ENCODE measurements around the gene SLC25A1. TPM values are rescaled to one million over a fixed set of nuclear protein-coding genes. Genes with fewer than 3 reads are reported as not detected.

SLC25A1 gene
- total and polyA plus RNA-seq, 2 of the 4 experiments (the other 2 are of a cell fraction), result 41.0 to 56.5 TPM

- H4K91ac ChIP-seq (ENCODE audit: insufficient read depth, low read depth, low read length), result no peak overlapping the region
- H3K79me1 ChIP-seq (ENCODE audit: low read depth in 1 of 2, low read length in 2 of 2), result no peaks in the 10 kb centered on the region
- in situ Hi-C loops (cut with MboI; ENCODE audit: low sequenced_read_pairs) (no loop called here), intact Hi-C loops (cut with micrococcal nuclease) (no loop called here), dilution Hi-C loops (cut with HindIII; ENCODE audit: low sequenced_read_pairs, unreplicated experiment) (no loop called here)
- H4K5ac ChIP-seq (ENCODE audit: low read depth, low read length), result no peak overlapping the region
- ATAC-seq (ENCODE audit: low read depth), result no peak
- no peak overlapping the region for H3K14ac ChIP-seq (replicated peaks; ENCODE audit: low read depth, low read length)
- ChIA-PET CTCF (no interaction called here), POLR2A (ENCODE audit: unreplicated experiment) (no interaction called here)
- no peak for TF ChIP-seq MAFK (IDR thresholded peaks at IDR 0.05; ENCODE audit: low read depth, low read length)
- TF ChIP-seq CEBPB (IDR thresholded peaks at IDR 0.05; ENCODE audit: low read depth, low read length), result no peak
- TF ChIP-seq POLR2A (IDR thresholded peaks at IDR 0.05; ENCODE audit: low read depth, low read length), result no peak
- no peak for TF ChIP-seq RFX5 (IDR thresholded peaks at IDR 0.05; ENCODE audit: low read depth, low read length)
- TF ChIP-seq CTCF (conservative IDR thresholded peaks at IDR 0.05; ENCODE audit: low read depth, low read length), result no peak
- TF ChIP-seq RCOR1 (IDR thresholded peaks at IDR 0.05; ENCODE audit: insufficient replicate concordance, low read length), result no peak
- TF ChIP-seq RAD21 (IDR thresholded peaks at IDR 0.05; ENCODE audit: low read length), result no peak
- TF ChIP-seq USF2 (IDR thresholded peaks at IDR 0.05; ENCODE audit: low read depth, low read length), result no peak
- TF ChIP-seq MAZ (IDR thresholded peaks at IDR 0.05; ENCODE audit: borderline replicate concordance, low read depth, low read length), result no peak
- no peak for TF ChIP-seq BHLHE40 (IDR thresholded peaks at IDR 0.05; ENCODE audit: low read depth, low read length)
- no peak for TF ChIP-seq MXI1 (IDR thresholded peaks at IDR 0.05; ENCODE audit: borderline replicate concordance, low read depth, low read length)
- no peak for TF ChIP-seq ELK1 (IDR thresholded peaks at IDR 0.05; ENCODE audit: borderline replicate concordance, low read depth, low read length)
- no peak for TF ChIP-seq SMC3 (IDR thresholded peaks at IDR 0.05; ENCODE audit: low read depth, low read length)
- no peak for TF ChIP-seq CHD1 (IDR thresholded peaks at IDR 0.05; ENCODE audit: low read depth, low read length)
- TF ChIP-seq NFE2L2 (IDR thresholded peaks at IDR 0.05; ENCODE audit: low read depth, low read length), result no peak
- no peak for TF ChIP-seq FOS (IDR thresholded peaks at IDR 0.05; ENCODE audit: low read depth, low read length)
- no peak overlapping the region for H2BK20ac ChIP-seq (ENCODE audit: low read depth, low read length)
- no TSS peak for BruUV-seq (replicated peaks)
- H2BK120ac ChIP-seq (ENCODE audit: low read depth, low read length), result no peak overlapping the region
- no peak overlapping the region for H3K4me3 ChIP-seq (ENCODE audit: insufficient read depth, low read depth, low read length)
- no peak for DNase-seq
- H2AK9ac ChIP-seq (replicated peaks; ENCODE audit: low read depth, low read length, poor library complexity), result no peak overlapping the region
- H3K27ac ChIP-seq (ENCODE audit: insufficient read depth, low read length), result no peak overlapping the region
- no peak overlapping the region for H3K4me2 ChIP-seq (ENCODE audit: low read depth, low read length)
- no peak overlapping the region for H4K8ac ChIP-seq (ENCODE audit: low read depth in 2 of 2, low read length in 2 of 2)
- H3K23ac ChIP-seq (ENCODE audit: low read depth, low read length), result no peak overlapping the region
- no CpG with 5 or more reads among the region's 5 CpGs for WGBS, 2 experiments (ENCODE audit: extremely low coverage in 2 of 2, insufficient read length in 1 of 2)
- H3K9ac ChIP-seq (ENCODE audit: low read depth, low read length), result no peak overlapping the region
- no peak overlapping the region for H2AK5ac ChIP-seq (ENCODE audit: low read depth, low read length)
- no peaks in the 10 kb centered on the region for H3K4me1 ChIP-seq (ENCODE audit: control insufficient read depth, insufficient read depth, low read length)
- H3K36me3 ChIP-seq (ENCODE audit: control insufficient read depth, insufficient read depth, low read length), result peaks cover 35% of the 10 kb centered on the region
- H2BK5ac ChIP-seq (ENCODE audit: low read depth, low read length, poor library complexity, severe bottlenecking), result no peak overlapping the region
- no peak overlapping the region for H3K4ac ChIP-seq (ENCODE audit: low read depth, low read length)
- no peak overlapping the region for H3K18ac ChIP-seq (ENCODE audit: low read depth, low read length)
- H2BK15ac ChIP-seq (ENCODE audit: low read depth, low read length), result no peak overlapping the region
- H3K56ac ChIP-seq (ENCODE audit: extremely low read depth, insufficient read depth, low read length), result no peak overlapping the region
- H3K27me3 ChIP-seq (ENCODE audit: control insufficient read depth, insufficient read depth, low read length), result no peaks in the 10 kb centered on the region
- H4K20me1 ChIP-seq (ENCODE audit: insufficient read depth, low read length), result no peaks in the 10 kb centered on the region
- no peak overlapping the region for H2AFZ ChIP-seq (replicated peaks; ENCODE audit: low read length, poor library complexity)
- H3K9me1 ChIP-seq (ENCODE audit: insufficient read depth, low read length), result peaks cover 7% of the 10 kb centered on the region; the same call in 1 of the 2 replicates
- no peaks in the 10 kb centered on the region for H3K9me3 ChIP-seq (ENCODE audit: control insufficient read depth, insufficient read depth, low read length)
Observed at GRCh38 chr22:19224557-19224956, 46.0 kb upstream of the SLC25A1 start.
